Activated CD4-positive, alpha-beta T cell treated with anti-CD3 and anti-CD28 coated beads for 1 hour (primary cell): ENCODE measurements around the gene SIK2.
"Not testable (repeated sequence)": the region's sequence is repeated elsewhere in the genome, so short reads cannot be mapped to it uniquely, and the experiment has no call there.

Experiments used
- DNase-seq: peaks from one replicate; pipeline ENCODE4 v3.0.0-alpha.2; 2020

Gene SIK2

GRCh38 chr11:111703576-111703975 is 101.3 kb downstream of the SIK2 start:
- DNase-seq, result no peak

GRCh38 chr11:111707039-111707690 is 104.9 kb downstream of the SIK2 start:
- no peak for DNase-seq

- no peak for DNase-seq
Observed at GRCh38 chr11:111707691-111708067, 105.4 kb downstream of the SIK2 start.

GRCh38 chr11:111714522-111714921 is 112.3 kb downstream of the SIK2 start:
- no peak for DNase-seq

- DNase-seq, result no peak
Observed at GRCh38 chr11:111715142-111715816, 113.0 kb downstream of the SIK2 start.

GRCh38 chr11:111717660-111718059 is 115.4 kb downstream of the SIK2 start:
- not testable (repeated sequence) for DNase-seq

- no peak for DNase-seq
Observed at GRCh38 chr11:111718436-111718835, 116.2 kb downstream of the SIK2 start.

GRCh38 chr11:111718859-111719258 is 116.6 kb downstream of the SIK2 start:
- no peak for DNase-seq

- DNase-seq, result no peak
Observed at GRCh38 chr11:111719379-111719778, 117.1 kb downstream of the SIK2 start.

GRCh38 chr11:111720801-111721494 is 118.7 kb downstream of the SIK2 start:
- no peak for DNase-seq

GRCh38 chr11:111722501-111722900 is 120.3 kb downstream of the SIK2 start:
- no peak for DNase-seq

- DNase-seq, result no peak
Observed at GRCh38 chr11:111723595-111723994, 121.3 kb downstream of the SIK2 start.

- no peak for DNase-seq
Observed at GRCh38 chr11:111724615-111725129, 122.4 kb downstream of the SIK2 start.

GRCh38 chr11:111725621-111726020 is 123.4 kb downstream of the SIK2 start:
- DNase-seq, result no peak

GRCh38 chr11:111726301-111726713 is 124.1 kb downstream of the SIK2 start:
- DNase-seq, result no peak

- DNase-seq, result no peak
Observed at GRCh38 chr11:111727431-111727830, 125.2 kb downstream of the SIK2 start.

GRCh38 chr11:111729071-111729830 is 127.0 kb downstream of the SIK2 start:
- DNase-seq, result no peak

- DNase-seq, result no peak
Observed at GRCh38 chr11:111729831-111730311, 127.6 kb downstream of the SIK2 start.

- no peak for DNase-seq
Observed at GRCh38 chr11:111730871-111731591, 128.8 kb downstream of the SIK2 start.

- no peak for DNase-seq
Observed at GRCh38 chr11:111731821-111732220, 129.6 kb downstream of the SIK2 start.

- DNase-seq, result no peak
Observed at GRCh38 chr11:111733016-111733415, 130.8 kb downstream of the SIK2 start.

GRCh38 chr11:111733611-111734088 is 131.4 kb downstream of the SIK2 start:
- no peak for DNase-seq
